Activated CD4-positive, alpha-beta T cell treated with anti-CD3 and anti-CD28 coated beads, Interleukin-2, amount 50 U/mL, for 1 hour (primary cell): ENCODE results near the gene DMPK.
"Not testable (repeated sequence)": the region's sequence is repeated elsewhere in the genome, so short reads cannot be mapped to it uniquely, and the experiment has no call there.

Experiments
- DNase-seq: peaks from one replicate; pipeline ENCODE4 v3.0.0-alpha.2; 2020

Gene DMPK

GRCh38 chr19:45730368-45731288, 51.7 kb downstream of the DMPK start, which contains the start of gene FBXO46:
FBXO46 (minus strand) TSS chr19:45730896; CDS start chr19:45713495, 17,401 bp downstream.
- DNase-seq, result peak; percentile 92

GRCh38 chr19:45729800-45730290, 52.4 kb downstream of the DMPK start:
- DNase-seq, result no peak

GRCh38 chr19:45728683-45729082, 53.6 kb downstream of the DMPK start:
- DNase-seq, result not testable (repeated sequence)

GRCh38 chr19:45720065-45720464, 62.2 kb downstream of the DMPK start:
- not testable (repeated sequence) for DNase-seq
